Psoas muscle (tissue), 8 donors: Measurements from ENCODE around the gene P2RX5. TPM values are rescaled to one million over a fixed set of nuclear protein-coding genes. Genes with fewer than 3 reads are reported as not detected.

Source experiments
- ATAC-seq, 4 donors: fragments of 200-7000 bp; cut with Tn5 transposase; one replicate each; pipeline ENCODE4 v1.9.1; 2020; ENCODE audit warnings: moderate library complexity in 3 of 4, mild to moderate bottlenecking in 2 of 4
- DNase-seq, 2 donors: peaks; one replicate each; pipeline ENCODE4 v3.0.0-alpha.2; 2020
- H3K27ac ChIP-seq: fragments of 200-600 bp; one replicate; pipeline ENCODE4 v1.8.0; 2022
- H3K27me3 ChIP-seq, 3 donors: fragments of 200-600 bp in 1 of 3; one replicate each; pipeline versions ENCODE4 v1.6.1 to v1.8.0; 2013 to 2022; ENCODE audit warnings: low read length in 2 of 3, mild to moderate bottlenecking in 2 of 3, moderate library complexity in 1 of 3; ENCODE audit not compliant: insufficient read depth in 3 of 3
- H3K36me3 ChIP-seq, 2 donors: fragments of 200-600 bp in 1 of 2; one replicate each; pipeline versions ENCODE4 v1.6.1 to v1.8.0; 2013 to 2022; ENCODE audit warnings: low read depth in 1 of 2, mild to moderate bottlenecking in 1 of 2, moderate library complexity in 1 of 2; ENCODE audit not compliant: insufficient read depth in 1 of 2
- H3K4me1 ChIP-seq: fragments of 200-600 bp; one replicate; pipeline ENCODE4 v1.8.0; 2022
- H3K4me3 ChIP-seq: fragments of 200-600 bp; one replicate; pipeline ENCODE4 v1.8.0; 2022; ENCODE audit warnings: mild to moderate bottlenecking
- H3K9me3 ChIP-seq: fragments of 200-600 bp; one replicate; pipeline ENCODE4 v1.8.0; 2022
- WGBS, 3 donors: extraction: QIAGEN DNeasy Blood & Tissue Kit; methylation state at CpG; one replicate each; pipeline versions ENCODE4 v1.1.6 to v1.1.7; 2013; 5-methylcytosine and 5-hydroxymethylcytosine counted together
- intact Hi-C, 2 donors: fragments of 100-400 bp; cut with DNase I; formaldehyde crosslinking; loops; one replicate each; pipeline versions ENCODE4 v1.11.0 to v1.14.2; 2022
- polyA plus RNA-seq, 3 donors: library from polyadenylated mRNA; stranded (reverse); fragments of 200-250 nt; gene quantifications; one replicate each; pipeline ENCODE4 v1.2.3, GENCODE V29; 2013
- total RNA-seq, 4 donors: library from RNA; stranded (reverse); fragmentation: NEBNext Ultra II Directional in 2 of 4; extraction: Animal tissue kit (Norgen Biotek cat#: 25700) in 2 of 4; gene quantifications; one replicate each; pipeline versions ENCODE4 v1.2.1 to v1.2.4, GENCODE V29; 2021 to 2023
- TF ChIP-seq, protein P1 (sequence below): fragments of 200-600 bp; IDR thresholded peaks from one replicate; pipeline ENCODE4 v1.8.0; 2022; ENCODE audit warnings: antibody characterized with exemption
- donor health status: healthy with polysubstance abuse.
- donor health status: DM: no; HTN: no; CAD: no; lungs with moderate emphysema.
- donor health status: Bipolar disorder and iron deficiency.
- donor health status: healthy.
- donor health status: DM: yes; HTN: yes; CAD: no.
- donor health status: DM: no; HTN: no; CAD: no.
- donor health status: DM: no; HTN: no; CAD: no.
- donor health status: DM: yes; HTN: yes; CAD: no.

The P2RX5 gene
- total and polyA plus RNA-seq, 7 donors = 15.5 to 138 (median 30.8) TPM

DNA sequence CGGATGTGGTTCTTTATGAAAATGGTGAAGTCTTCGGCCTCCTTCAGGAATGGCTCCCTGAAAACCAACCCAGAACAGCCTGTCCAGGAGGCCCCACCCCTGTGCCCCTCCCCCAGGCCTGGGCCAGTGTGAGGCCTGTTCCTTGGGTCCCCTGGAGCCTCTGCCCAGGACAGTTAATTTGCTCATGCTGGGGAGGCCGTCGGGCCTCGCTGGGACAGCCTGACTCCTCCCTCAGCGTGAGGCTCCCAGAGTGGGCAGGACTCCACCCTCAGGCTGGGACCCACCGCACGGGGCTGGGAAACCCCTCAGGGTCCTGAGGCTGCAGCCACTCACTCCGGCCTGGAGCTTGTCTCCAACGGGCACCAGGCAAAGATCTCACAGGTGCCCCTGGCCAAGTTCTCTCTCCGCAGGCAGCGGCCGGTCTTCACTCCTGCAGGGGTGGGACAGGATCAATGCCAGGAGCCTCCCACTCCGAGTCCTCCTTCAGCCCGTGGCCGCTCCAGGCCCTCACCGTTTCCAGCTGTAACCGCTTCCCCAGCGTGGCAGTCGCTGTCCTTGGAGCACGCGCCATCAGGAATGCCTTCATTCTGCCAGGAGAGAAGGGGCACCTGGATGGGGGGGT, 5.8 kb downstream of the P2RX5 start:
- ATAC-seq (no peak), DNase-seq (no peak)
- Histone ChIP-seq H3K9me3 (no peaks in the 10 kb centered on the region), H3K4me1 (peaks cover 9% of the 10 kb centered on the region), H3K27ac (no peak overlapping the region), H3K36me3 (peaks cover 2 to 33% of the 10 kb centered on the region in 2 donors), H3K27me3 (no peaks in the 10 kb centered on the region), H3K4me3 (no peak overlapping the region)
- intact Hi-C loops = no loop called here
- 62 to 70% (median 64%) methylated on average over 19 to 22 of the region's 22 CpGs for WGBS, 3 donors
- TF ChIP-seq, protein P1, sequence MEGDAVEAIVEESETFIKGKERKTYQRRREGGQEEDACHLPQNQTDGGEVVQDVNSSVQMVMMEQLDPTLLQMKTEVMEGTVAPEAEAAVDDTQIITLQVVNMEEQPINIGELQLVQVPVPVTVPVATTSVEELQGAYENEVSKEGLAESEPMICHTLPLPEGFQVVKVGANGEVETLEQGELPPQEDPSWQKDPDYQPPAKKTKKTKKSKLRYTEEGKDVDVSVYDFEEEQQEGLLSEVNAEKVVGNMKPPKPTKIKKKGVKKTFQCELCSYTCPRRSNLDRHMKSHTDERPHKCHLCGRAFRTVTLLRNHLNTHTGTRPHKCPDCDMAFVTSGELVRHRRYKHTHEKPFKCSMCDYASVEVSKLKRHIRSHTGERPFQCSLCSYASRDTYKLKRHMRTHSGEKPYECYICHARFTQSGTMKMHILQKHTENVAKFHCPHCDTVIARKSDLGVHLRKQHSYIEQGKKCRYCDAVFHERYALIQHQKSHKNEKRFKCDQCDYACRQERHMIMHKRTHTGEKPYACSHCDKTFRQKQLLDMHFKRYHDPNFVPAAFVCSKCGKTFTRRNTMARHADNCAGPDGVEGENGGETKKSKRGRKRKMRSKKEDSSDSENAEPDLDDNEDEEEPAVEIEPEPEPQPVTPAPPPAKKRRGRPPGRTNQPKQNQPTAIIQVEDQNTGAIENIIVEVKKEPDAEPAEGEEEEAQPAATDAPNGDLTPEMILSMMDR = no peak

DNA sequence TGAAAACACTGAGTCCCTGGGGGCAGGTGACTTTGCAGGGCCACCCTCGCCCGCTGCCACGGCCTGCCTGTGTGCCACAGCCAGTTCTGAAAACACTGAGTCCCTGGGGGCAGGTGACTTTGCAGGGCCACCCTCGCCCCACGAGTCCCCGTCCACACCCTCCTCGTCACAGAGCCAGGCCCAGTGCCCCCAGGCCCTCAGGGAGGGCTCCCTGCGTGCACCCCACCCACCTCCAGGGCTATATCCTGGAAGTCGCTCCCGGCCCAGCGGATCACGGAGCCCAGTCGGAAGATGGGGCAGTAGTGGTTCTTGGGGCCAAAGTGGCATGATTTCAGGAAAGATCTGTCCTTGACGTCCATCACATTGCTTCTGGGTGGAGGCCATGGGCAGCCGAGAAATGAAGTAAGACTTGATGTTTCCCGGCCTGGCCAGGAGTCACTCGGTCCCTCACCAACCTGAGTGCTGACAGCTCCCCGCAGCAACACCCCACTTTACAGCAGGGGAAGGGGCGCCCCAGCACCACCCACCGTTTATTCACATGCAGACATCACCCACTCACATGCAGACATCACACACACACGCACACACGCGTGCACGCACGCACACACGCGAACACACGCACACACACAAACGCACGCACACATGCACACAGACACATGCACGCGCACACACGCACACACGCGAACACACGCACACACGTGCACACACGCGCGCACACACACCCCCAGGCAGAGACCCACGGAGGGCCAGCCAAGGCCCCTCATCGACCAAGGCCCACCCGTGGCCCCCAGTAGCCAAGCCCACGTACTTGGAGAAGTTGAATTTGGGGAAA, 6.5 kb downstream of the P2RX5 start:
- 85 to 91% (median 87%) methylated on average over 41 to 44 of the region's 44 CpGs for WGBS, 3 donors
- H3K27me3 ChIP-seq = no peaks in the 10 kb centered on the region
- intact Hi-C loops = no loop called here
- no peak for DNase-seq
- H3K27ac ChIP-seq = no peak overlapping the region
- peaks cover 2 to 33% of the 10 kb centered on the region in 2 donors for H3K36me3 ChIP-seq
- no peak overlapping the region for H3K4me3 ChIP-seq
- H3K4me1 ChIP-seq = peaks cover 8% of the 10 kb centered on the region
- TF ChIP-seq, protein P1 = no peak
- ATAC-seq = no peak
- H3K9me3 ChIP-seq = no peaks in the 10 kb centered on the region

DNA sequence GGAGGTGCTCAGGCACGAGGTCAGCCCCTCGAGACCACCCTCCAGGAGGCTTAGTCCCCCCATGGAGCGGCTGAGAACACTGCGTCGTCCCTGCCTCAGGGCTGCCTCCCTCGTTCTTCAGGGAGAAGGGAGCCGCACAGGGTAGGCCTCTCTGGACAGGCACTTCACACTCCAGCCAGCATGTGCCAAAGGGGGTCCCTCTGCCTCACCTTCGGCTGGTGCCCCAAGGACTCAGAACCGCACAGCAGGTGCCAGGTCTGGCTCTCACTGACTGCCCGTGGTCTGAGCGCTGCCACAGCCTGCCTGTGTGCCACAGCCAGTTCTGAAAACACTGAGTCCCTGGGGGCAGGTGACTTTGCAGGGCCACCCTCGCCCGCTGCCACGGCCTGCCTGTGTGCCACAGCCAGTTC, 7.1 kb downstream of the P2RX5 start:
- Histone ChIP-seq H3K27ac (no peak overlapping the region), H3K4me1 (peaks cover 3% of the 10 kb centered on the region), H3K9me3 (no peaks in the 10 kb centered on the region), H3K36me3 (peaks cover 2 to 37% of the 10 kb centered on the region in 2 donors), H3K27me3 (no peaks in the 10 kb centered on the region), H3K4me3 (no peak overlapping the region)
- TF ChIP-seq, protein P1 = no peak
- DNase-seq (no peak), ATAC-seq (no peak)
- intact Hi-C loops = no loop called here
- WGBS, 3 donors = 72 to 74% (median 74%) methylated on average over 8 to 14 of the region's 14 CpGs

DNA sequence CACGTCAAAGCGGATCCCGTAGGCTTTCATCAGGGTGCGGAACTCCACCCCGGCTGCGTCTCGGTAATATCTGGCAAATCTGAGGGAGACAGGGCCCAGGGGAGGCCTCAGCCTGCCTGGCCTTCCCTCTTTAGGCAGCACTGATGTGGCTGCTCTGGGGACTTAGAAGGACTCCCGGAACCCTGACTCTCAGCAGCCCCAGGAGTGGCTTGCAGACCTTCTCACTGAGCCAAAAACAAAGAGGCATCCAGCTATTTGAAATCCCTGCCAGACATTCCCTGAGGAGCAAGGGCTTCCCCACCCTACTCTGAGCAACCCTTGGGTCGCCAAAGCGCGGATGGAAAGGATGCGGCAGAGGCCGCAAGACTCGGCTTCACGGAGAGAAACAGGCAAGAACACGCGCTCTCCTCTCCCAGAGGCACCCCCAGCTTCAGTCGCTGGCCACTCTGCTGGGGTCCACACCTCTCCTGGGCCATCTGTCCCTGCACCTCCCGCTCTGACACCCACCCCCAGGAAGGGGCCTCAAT, 7.9 kb downstream of the P2RX5 start:
- no peaks in the 10 kb centered on the region for H3K27me3 ChIP-seq
- no peaks in the 10 kb centered on the region for H3K4me1 ChIP-seq
- WGBS, 3 donors = 48 to 58% (median 57%) methylated on average over 19 of the region's 19 CpGs
- intact Hi-C loops = no loop called here
- TF ChIP-seq, protein P1 = no peak
- no peak overlapping the region for H3K4me3 ChIP-seq
- peaks cover 2 to 37% of the 10 kb centered on the region in 2 donors for H3K36me3 ChIP-seq
- H3K27ac ChIP-seq = no peak overlapping the region
- no peak for DNase-seq
- no peak for ATAC-seq
- H3K9me3 ChIP-seq = no peaks in the 10 kb centered on the region
